ENCODE measurements around the gene ADGRB2. TPM values are rescaled to one million over a fixed set of nuclear protein-coding genes. Genes with fewer than 3 reads are reported as not detected.

The ADGRB2 gene
- total RNA-seq, 4 donors from 2014 or later: 2.2 to 4.6 (median 3.3) TPM

GRCh38 chr1:31759298-31760023, 4.7 kb downstream of the ADGRB2 start:
- intact Hi-C loops (cut with DNase I; ENCODE audit: low total_unique reads): no loop called here
- no peak overlapping the region for H3K4me3 ChIP-seq (ENCODE audit: low read depth, poor library complexity, severe bottlenecking)
- DNase-seq (ENCODE audit: low spot score in 2 of 2): no peak
- TF ChIP-seq POLR2A (IDR thresholded peaks at IDR 0.05) (no peak), CTCF (IDR thresholded peaks at IDR 0.05) (no peak)
- WGBS, 2 donors: 85 to 88% methylated on average over 10 of the region's 10 CpGs

DNA sequence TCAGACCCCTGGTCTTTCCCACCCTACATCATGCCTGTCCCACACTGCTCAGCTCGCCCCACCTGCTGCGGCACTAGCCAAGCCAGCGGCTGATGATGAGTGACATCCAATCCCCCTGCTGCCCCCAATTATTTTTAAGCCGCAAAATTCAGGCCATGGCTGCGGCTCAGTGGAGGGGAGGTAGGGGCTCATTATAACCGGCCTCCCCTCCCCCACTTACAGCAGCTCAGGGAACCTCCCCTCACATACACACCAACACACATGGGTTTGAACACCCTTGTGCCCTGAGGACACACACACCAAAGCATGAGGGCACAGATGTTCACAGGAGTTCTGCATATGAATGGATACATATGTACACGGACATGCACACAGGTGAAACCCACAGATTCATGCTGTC, 5.3 kb downstream of the ADGRB2 start:
- H3K4me3 ChIP-seq (ENCODE audit: low read depth, poor library complexity, severe bottlenecking): no peak overlapping the region
- 92 to 96% methylated on average over 7 of the region's 7 CpGs for WGBS, 2 donors
- no peak for TF ChIP-seq POLR2A (IDR thresholded peaks at IDR 0.05)
- no peak for DNase-seq (ENCODE audit: low spot score in 2 of 2)
- intact Hi-C loops (cut with DNase I; ENCODE audit: low total_unique reads): no loop called here

DNA sequence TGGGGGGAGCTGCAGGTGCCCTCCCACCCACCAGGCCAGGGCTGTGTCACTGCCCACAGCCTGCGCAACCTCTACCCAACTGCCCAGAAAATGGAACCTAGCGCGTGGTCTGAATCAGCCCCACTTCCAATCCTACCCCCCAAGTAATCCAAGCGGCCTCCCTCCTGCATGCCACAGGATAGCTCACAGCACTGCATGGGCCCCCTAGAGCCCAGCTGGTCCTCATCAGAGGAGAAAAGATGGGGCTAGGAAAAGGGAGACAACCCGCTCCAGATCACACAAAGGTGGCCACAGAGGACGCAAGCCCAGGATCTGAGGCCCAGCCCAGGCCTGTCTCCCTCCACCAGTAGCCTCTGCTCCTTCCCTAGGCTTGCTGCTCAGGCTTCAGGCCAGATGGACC, 6.2 kb downstream of the ADGRB2 start:
- H3K4me3 ChIP-seq (ENCODE audit: low read depth, poor library complexity, severe bottlenecking): no peak overlapping the region
- DNase-seq (ENCODE audit: low spot score in 2 of 2): no peak
- WGBS, 2 donors: 98 to 99% methylated on average over 6 of the region's 6 CpGs
- intact Hi-C loops (cut with DNase I; ENCODE audit: low total_unique reads): no loop called here
- no peak for TF ChIP-seq CTCF (IDR thresholded peaks at IDR 0.05)
- TF ChIP-seq POLR2A (IDR thresholded peaks at IDR 0.05): no peak

DNA sequence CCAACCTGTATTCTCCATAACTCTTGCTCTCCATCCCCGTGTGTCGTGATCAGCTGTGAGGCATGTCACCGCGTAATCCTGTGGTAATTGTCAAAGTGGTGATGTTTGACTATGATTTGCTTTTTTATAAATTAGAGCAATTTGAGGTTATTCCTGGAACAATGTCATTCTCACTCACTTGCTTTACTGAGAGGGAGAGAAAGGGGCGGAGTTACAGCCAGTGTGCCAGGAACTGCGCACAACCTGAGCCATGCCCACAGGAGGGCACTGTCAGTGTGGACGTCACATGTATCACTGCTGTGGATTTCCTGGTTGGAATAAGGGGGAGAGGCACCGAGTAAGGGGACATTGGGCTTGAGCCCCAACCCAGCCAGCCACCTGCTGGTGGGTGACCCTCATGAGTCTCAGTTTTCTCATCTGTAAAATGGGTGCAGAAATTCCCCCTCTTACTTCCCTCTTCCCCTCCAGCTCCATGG, 6.9 kb downstream of the ADGRB2 start:
- no peak for DNase-seq (ENCODE audit: low spot score in 2 of 2)
- 84 to 85% methylated on average over 8 of the region's 8 CpGs for WGBS, 2 donors
- intact Hi-C loops (cut with DNase I; ENCODE audit: low total_unique reads): no loop called here
- TF ChIP-seq POLR2A (IDR thresholded peaks at IDR 0.05) (no peak), CTCF (IDR thresholded peaks at IDR 0.05) (no peak)
- no peak overlapping the region for H3K4me3 ChIP-seq (ENCODE audit: low read depth, poor library complexity, severe bottlenecking)

DNA sequence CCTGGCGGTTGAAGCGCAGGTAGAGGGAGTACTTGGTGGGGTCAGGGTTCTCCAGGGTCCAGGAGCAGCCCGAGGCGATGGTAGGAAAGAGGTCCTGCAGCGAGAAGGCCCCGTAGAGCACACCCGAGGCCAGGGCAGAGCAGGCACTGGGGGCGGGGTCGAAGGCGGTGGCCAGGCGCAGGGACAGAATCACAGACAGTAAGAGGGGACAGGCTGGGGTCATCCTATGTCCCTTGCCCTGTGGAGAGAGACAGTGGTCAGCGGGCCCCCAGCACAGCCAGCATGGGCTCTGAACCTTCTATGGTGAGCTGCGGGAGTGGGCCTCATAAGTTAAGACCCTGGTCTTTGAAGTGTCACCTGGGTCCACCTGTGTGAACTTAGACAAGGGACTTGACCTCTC, 7.6 kb downstream of the ADGRB2 start:
- DNase-seq (ENCODE audit: low spot score in 2 of 2): no peak
- TF ChIP-seq POLR2A (IDR thresholded peaks at IDR 0.05) (no peak), CTCF (IDR thresholded peaks at IDR 0.05) (no peak)
- H3K4me3 ChIP-seq (ENCODE audit: low read depth, poor library complexity, severe bottlenecking): no peak overlapping the region
- 92 to 96% methylated on average over 13 of the region's 13 CpGs for WGBS, 2 donors
- intact Hi-C loops (cut with DNase I; ENCODE audit: low total_unique reads): no loop called here

- TF ChIP-seq POLR2A (IDR thresholded peaks at IDR 0.05) (no peak), CTCF (IDR thresholded peaks at IDR 0.05) (no peak)
- intact Hi-C loops (cut with DNase I; ENCODE audit: low total_unique reads): no loop called here
- H3K4me3 ChIP-seq (ENCODE audit: low read depth, poor library complexity, severe bottlenecking): no peak overlapping the region
- WGBS, 2 donors: 89 to 91% methylated on average over 26 to 30 of the region's 30 CpGs
- DNase-seq (ENCODE audit: low spot score in 2 of 2): no peak
These were observed 8.2 kb downstream of the ADGRB2 start for GRCh38 chr1:31755850-31756492.

Data from lower leg skin (tissue), 4 donors.